ENCODE measurements around the gene EYA2. TPM values are rescaled to one million over a fixed set of nuclear protein-coding genes. Genes with fewer than 3 reads are reported as not detected.

Gene EYA2
- total RNA-seq, 1 donor from 2014 or later = 8.1 TPM

DNA sequence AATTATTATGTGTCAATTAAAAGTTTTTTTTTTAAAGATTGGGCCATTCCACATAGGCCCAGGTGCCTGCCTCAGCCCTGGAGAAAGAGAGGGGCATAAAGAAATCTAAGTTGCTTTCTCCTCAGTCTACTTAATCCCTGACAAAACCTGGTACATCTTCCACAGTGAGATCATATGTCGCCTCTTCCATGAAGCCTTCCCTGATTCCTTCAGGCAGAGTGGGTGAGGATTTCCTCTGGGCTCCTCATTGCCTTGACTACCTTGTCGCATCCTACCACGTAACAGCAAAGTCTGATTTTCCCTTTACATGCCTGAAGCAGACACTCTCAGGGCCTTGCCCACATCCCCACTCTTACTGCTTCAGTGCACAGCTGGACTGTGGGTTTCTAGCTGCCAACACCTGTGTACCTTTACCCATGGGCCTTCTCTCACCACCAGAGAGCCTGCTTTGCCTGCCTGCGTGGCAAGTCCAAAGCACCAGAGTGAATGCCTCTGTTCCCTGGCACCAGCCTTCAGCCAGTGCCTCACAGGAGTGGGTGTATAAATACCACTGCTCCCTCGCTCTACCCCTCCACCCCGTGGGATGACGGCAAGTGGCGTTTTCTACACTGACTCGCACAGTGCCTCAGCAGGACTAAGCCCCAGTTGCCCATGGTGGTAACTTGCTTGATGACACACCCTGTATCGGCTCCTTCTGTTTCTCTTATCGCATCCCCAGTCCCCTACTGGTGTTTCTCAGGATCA lies 68.0 kb downstream of the EYA2 start:
- TF ChIP-seq POLR2AphosphoS5 (IDR thresholded peaks at IDR 0.05; ENCODE audit: insufficient read depth in 1 of 2, low read depth in 1 of 2) = no peak
- TF ChIP-seq, protein P1, sequence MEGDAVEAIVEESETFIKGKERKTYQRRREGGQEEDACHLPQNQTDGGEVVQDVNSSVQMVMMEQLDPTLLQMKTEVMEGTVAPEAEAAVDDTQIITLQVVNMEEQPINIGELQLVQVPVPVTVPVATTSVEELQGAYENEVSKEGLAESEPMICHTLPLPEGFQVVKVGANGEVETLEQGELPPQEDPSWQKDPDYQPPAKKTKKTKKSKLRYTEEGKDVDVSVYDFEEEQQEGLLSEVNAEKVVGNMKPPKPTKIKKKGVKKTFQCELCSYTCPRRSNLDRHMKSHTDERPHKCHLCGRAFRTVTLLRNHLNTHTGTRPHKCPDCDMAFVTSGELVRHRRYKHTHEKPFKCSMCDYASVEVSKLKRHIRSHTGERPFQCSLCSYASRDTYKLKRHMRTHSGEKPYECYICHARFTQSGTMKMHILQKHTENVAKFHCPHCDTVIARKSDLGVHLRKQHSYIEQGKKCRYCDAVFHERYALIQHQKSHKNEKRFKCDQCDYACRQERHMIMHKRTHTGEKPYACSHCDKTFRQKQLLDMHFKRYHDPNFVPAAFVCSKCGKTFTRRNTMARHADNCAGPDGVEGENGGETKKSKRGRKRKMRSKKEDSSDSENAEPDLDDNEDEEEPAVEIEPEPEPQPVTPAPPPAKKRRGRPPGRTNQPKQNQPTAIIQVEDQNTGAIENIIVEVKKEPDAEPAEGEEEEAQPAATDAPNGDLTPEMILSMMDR (IDR thresholded peaks at IDR 0.05) = no peak
- no peak for TF ChIP-seq POLR2A (IDR thresholded peaks at IDR 0.05)
- no peak for DNase-seq (ENCODE audit: extremely low spot score in 2 of 2)
- no peak overlapping the region for H3K4me3 ChIP-seq
- H3K9me3 ChIP-seq = no peaks in the 10 kb centered on the region
- intact Hi-C loops (cut with DNase I) = no loop called here
- H3K27me3 ChIP-seq = no peaks in the 10 kb centered on the region
- H3K4me1 ChIP-seq = no peaks in the 10 kb centered on the region
- H3K36me3 ChIP-seq = no peaks in the 10 kb centered on the region
- no peak overlapping the region for H3K27ac ChIP-seq

DNA sequence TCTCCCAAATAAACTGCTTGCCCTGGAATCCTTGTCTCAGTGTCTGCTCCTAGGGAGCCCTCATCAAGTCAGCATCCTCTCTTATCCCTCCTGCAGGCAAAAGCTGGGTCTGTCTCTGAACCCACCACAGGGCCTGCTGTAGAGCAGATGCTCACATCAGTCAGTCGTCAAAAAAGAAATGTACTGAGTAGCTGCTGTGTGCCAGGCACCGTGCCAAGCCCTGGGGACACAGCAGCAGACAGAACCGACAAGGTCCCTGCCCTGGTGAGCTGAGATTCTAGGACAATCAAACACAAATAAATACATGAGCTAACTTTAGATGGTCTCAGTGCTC lies 68.5 kb downstream of the EYA2 start:
- Histone ChIP-seq H3K27ac (no peak overlapping the region), H3K27me3 (no peaks in the 10 kb centered on the region), H3K4me1 (no peaks in the 10 kb centered on the region), H3K36me3 (no peaks in the 10 kb centered on the region), H3K9me3 (no peaks in the 10 kb centered on the region), H3K4me3 (no peak overlapping the region)
- DNase-seq (ENCODE audit: extremely low spot score in 2 of 2) = no peak
- intact Hi-C loops (cut with DNase I) = no loop called here
- TF ChIP-seq POLR2AphosphoS5 (IDR thresholded peaks at IDR 0.05; ENCODE audit: insufficient read depth in 1 of 2, low read depth in 1 of 2) (no peak), POLR2A (IDR thresholded peaks at IDR 0.05) (no peak)
- TF ChIP-seq, protein P1 (IDR thresholded peaks at IDR 0.05) = no peak

DNA sequence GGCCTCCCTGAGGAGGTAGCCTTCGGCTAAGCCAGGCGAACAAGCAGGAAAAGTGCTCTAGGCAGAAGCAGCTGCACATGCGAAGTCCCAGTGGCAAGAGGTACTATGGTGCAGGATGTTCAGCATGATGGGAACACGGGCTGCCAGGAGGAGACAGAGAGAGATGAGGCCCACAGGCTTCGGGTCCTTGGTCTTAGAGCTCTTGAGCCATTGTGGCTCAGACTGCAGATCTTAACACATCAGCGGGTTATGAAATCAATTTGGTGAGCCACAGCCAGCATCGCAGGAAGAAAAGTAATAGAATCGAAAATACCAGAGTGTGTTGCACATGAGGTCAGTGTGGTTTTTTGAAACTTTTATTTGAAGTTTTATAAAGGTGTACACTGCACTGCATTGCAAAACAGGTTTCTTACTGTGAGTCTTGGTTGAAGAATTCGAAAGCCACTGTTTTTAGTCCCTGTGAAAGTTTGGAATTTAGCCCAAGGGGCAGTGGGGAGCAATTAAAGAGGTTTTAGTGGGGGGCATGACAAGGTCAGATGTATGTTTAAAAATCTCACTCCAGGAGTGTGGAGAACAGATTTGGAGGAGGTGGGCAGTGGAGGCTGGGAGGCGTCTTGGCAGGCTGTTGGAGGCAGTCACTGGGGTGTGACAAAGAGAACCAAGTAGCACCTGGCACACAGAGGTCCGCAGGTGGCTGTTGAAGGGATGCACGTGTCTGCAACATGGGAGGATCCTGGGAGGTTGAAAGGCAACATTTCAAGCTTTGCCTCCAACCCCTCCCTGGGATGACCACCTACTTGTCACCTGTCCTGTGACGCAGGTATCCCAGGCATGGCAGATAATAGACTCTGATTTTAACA lies 69.3 kb downstream of the EYA2 start:
- intact Hi-C loops (cut with DNase I) = no loop called here
- no peak for TF ChIP-seq POLR2A (IDR thresholded peaks at IDR 0.05)
- TF ChIP-seq, protein P1 (IDR thresholded peaks at IDR 0.05) = no peak
- TF ChIP-seq POLR2AphosphoS5 (IDR thresholded peaks at IDR 0.05; ENCODE audit: insufficient read depth in 1 of 2, low read depth in 1 of 2) = no peak
- no peaks in the 10 kb centered on the region for H3K4me1 ChIP-seq
- no peak for DNase-seq (ENCODE audit: extremely low spot score in 2 of 2)
- no peak overlapping the region for H3K27ac ChIP-seq
- no peak overlapping the region for H3K4me3 ChIP-seq
- no peaks in the 10 kb centered on the region for H3K9me3 ChIP-seq
- H3K36me3 ChIP-seq = no peaks in the 10 kb centered on the region
- no peaks in the 10 kb centered on the region for H3K27me3 ChIP-seq

DNA sequence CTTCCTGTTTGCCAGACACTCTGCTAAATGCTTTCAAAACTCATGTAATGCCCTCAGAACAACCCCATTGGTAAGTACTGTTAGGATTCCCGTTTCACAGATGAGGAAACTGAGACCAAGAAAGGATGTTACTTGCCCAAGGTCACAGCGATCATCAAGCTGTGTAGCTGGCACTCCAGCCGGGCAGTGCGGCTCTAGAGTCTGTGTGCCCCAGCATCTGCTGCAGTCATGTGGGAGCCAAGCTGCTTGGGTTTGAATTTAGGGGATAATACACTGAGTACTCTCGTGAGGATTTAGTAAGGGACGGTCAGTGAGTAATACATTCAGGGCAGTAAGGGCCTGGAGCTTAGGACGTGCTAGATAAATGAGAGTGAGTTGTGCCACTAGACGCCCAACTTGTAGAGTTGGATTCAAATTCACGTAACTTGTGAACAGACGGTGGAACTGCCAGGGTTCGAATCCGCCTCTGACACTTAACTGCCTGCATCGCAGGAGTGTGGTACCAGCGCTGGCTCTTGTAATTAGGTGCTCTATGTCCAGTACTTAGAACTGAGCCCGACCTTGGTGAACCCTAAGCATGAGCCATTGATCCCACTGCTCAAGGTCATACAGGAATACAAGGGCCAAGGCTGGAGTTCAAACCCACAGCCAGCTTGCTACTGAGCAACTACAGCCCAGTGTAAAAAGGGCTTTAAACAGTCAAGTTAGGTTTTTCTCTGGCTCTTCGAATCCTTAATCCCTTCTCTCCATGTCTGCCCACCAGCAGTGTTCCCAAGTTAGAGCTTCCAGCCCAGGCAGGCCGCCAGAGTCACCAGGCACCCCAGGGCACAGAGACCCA lies 70.2 kb downstream of the EYA2 start:
- TF ChIP-seq POLR2A (IDR thresholded peaks at IDR 0.05) (no peak), POLR2AphosphoS5 (IDR thresholded peaks at IDR 0.05; ENCODE audit: insufficient read depth in 1 of 2, low read depth in 1 of 2) (no peak)
- TF ChIP-seq, protein P1 (IDR thresholded peaks at IDR 0.05) = no peak
- intact Hi-C loops (cut with DNase I) = no loop called here
- Histone ChIP-seq H3K27ac (peak overlapping the region; percentile 20), H3K27me3 (no peaks in the 10 kb centered on the region), H3K36me3 (no peaks in the 10 kb centered on the region), H3K9me3 (no peaks in the 10 kb centered on the region), H3K4me3 (no peak overlapping the region), H3K4me1 (no peaks in the 10 kb centered on the region)
- DNase-seq (ENCODE audit: extremely low spot score in 2 of 2) = no peak
